Dermis blood vessel endothelial cell (primary cell): Measurements from ENCODE around the gene FGFR4. TPM values are rescaled to one million over a fixed set of nuclear protein-coding genes. Genes with fewer than 3 reads are reported as not detected.
A peak's percentile ranks its signal among the peaks of the same experiment; 100 is the strongest.

Experiments used
- DNase-seq: peaks from one replicate; pipeline ENCODE4 v3.0.0; 2010
- total RNA-seq: library from RNA; depleted of rRNA; stranded (reverse); fragments of >200 nt; gene quantifications from 2 replicates; pipeline ENCODE4 v1.2.3, GENCODE V29; 2014

The FGFR4 gene
- total RNA-seq, 1 donor from 2014 or later = 2.6 TPM

DNA sequence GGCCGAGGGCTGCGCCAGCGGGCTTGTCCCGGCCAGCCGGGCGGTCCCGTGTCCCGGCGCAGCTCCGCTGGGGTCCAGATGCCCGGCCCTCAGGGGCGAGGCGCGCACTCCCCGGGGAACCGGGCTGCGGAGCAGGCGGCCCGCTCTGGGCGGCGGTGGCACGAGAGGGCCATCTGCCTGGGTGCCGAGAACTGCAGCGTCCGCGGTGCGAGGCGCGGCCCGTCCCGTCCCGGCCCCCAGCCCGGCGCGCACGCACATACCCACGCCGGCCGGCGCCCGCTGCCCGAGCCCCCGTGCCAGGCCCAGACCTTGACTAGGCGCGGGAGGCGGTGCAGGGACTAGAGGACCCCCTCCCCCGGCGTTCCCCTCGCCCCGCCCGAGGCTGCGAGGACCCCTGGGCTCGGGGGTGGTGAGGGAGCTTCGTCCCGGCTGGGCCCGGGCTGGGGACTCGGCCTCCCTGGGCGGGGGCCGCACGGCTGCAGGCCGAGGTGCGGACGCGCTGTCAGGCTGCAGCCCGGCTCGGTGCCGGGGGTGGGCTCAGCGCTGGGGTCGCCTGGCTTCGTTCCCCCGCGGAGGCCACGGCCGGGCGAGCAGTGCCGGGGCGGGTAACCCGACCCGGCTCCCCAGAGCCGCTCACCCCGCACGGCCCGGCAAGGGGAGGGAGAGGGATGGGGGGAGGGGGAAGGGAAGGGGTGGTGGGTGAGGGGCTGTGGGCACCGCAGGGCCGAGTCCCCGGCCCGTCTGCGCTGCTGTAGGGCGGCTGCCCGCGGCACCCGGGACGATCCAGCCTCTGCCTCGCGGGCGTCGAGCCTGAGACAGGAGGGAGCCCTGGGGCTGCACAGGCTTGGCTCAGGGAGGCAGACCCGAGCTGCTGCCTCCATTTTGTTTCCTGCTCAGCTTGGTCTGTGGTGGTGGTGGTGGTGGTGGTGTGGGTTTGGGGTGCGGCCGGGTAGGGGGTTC, 45.7 kb downstream of the FGFR4 start:
- peak; percentile 34 for DNase-seq

DNA sequence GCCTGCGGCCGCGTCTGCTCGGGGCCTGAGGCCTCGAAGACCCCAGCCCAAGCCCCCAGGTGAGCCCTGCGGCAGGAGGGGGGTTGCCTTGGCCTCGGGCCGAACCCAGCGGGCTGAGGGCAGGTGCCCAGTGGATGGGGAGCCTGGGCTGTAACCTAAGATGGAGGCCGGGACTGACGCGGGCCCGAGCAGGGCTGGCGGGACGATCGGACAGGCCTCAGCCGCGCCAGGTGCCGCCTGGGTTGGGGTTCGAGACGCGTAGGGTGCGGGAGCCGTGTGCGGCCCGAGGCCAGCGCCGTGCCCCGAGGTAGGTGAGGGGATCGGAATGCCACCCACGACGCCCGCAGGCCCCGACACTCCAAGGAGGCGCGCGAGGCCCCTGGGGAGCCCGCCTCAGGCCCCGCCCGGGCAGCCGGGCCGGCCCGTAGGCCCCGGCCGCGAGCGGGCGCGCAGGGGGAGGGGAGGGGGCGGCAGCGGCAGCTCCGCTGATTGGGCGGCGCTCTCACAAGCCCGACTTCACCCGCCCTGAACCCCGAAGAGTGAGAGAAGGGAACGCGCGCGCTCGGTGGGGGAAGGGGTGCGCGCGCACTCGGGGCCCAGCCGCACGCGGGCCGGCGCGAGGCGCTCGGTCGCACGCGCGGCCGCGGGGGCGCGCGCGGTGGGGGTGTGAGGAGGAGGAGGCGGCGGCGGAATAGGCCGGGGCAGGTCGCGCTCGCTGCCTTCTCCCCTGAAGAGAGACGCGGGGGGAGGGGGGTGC, 46.6 kb downstream of the FGFR4 start, which contains the start of gene NSD1:
Gene NSD1, plus strand, starts transcription at position 678 of the 757 bp plus-strand sequence. CDS start 1,331 bp downstream, outside the sequence.
- peak; percentile 88 for DNase-seq

DNA sequence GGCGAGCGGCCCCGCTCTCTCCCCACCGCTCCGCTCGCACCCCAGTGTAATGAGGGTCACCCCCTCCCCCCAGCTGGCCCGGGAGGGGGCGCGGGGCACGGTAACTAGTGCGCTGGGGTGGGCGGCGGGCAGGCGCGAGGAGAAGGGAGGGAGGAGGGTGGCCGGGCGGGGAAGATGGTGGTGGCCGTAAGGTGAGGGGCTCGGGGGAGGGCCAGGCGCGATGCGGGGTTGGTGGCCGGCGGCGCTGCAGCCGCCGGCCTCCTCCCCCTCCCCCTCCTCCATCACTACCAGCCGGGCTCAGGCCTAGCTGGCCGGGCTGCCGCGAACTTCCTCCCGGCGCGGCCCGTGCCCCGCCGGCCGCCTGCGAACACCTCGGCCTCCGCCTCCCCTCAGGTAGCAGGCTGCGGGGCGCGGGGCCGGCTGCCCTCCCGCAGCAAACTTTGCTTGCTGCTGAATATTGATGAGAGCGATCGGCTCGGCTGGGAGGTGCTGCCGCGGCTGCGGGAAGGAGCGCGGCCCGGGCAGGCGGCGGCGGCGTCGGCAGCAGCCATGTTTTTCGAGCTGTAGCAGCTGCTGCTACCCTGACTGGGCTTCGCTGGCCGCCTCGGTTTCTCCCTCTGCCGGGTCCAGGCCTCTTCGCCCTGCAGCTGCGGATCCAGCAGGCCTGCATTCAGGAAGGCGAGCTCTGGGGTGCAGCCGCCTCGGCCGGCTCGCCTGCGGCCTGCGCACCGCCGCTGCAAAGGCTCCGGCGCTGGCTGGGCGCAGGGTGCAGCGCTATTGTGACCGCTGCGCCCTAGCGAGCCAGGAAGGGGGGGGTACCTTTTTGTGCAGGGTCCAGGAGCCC, 47.4 kb downstream of the FGFR4 start:
- peak; percentile 62 for DNase-seq

DNA sequence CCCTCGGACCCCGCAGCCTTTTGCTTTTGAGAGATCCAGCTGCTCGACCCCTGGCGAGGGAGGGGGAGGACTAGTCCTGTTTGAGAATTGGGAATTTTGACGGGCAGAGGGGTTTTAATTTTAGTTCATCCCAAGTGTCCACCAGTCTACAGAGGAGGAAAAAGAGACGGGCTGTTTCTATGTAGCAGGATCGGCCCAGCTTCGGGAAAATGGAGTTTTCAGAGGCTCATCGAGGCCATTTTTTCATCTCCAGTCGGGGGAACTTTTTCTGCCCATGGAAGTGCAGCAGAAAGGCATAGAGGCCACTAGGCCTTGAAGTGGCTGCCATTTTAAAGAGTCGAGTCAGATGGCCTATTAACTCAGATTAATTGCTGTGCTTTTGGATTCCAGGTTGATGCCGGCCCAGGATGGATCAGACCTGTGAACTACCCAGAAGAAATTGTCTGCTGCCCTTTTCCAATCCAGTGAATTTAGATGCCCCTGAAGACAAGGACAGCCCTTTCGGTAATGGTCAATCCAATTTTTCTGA, 48.0 kb downstream of the FGFR4 start:
- DNase-seq = no peak

DNA sequence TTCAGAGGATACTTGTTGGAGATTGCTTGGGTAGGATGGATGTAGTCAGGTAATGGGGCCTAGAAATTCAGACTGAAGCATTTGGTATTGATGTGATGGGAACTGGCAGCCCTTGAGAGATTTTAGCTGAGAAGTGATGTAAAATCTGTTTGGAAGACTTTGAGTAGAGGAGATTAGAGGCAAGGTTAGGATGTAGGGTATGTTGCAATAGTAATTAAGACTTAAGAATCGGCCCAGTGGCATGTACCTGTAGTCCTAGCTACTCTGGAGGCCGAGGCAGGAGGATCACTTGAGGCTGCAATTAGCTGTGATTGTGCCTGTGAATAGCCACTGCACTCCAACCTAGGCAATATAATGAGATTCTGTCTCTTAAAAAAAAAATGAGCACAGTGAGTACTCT, 53.6 kb downstream of the FGFR4 start:
- no peak for DNase-seq

DNA sequence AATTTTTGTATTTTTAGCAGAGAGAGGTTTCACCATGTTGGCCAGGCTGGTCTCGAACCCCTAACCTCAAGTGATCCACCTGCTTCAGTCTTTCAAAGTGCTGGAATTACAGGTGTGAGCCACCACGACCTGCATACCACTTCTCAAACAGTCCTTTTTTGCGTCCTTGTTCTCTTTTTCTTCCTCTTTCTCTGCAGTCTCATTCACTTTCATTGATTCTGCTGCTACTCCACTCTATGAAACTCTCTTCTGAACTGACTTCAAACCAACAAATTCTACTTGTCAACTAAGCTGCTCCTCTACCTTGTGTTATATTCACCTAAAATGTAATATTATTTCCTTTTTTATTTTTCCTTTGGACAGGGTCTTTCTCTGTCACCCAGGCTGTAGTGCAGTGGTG, 54.8 kb downstream of the FGFR4 start:
- DNase-seq = no peak

DNA sequence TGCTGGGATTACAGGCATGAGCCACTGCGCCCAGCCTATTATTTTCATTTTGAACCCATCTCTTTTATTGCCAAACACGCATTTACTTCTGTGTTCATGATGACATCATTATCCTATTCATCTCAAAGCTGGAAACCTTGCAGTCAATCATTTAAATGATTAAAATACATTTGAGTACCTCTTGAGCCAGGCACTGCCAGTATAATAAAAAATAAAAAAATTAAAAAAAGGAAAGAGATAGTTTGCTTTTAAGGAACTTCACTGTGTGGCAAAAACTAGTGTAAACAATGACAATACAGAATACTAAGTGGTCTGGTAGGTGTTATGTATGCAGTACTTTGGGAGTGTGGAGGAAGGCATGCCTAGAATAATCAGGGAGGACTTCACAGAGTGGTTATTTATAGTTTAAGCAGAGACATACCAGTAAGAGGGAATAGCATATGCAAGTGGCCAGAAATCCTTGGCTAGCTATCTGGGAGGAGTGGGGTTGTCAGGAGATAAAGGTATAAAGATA, 55.4 kb downstream of the FGFR4 start:
- DNase-seq = no peak

DNA sequence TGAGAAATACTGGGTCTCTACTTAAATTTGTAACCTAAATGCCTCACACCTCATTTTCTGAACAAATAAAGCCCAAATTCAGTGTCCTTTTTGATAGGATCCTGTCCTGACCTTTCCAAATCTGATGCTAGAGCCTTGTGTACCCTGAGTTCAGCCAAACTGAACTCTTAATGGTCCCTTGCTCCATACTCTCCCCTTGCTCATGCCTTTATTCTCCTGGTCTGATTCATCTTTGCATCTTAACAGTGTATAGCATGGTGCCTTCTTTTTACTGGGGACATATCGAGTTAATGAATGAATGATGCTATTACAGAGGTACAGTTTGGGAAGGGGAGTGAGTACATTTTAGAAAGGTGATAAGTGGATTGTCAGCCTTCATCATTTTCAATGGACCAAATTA, 56.1 kb downstream of the FGFR4 start:
- DNase-seq = no peak

DNA sequence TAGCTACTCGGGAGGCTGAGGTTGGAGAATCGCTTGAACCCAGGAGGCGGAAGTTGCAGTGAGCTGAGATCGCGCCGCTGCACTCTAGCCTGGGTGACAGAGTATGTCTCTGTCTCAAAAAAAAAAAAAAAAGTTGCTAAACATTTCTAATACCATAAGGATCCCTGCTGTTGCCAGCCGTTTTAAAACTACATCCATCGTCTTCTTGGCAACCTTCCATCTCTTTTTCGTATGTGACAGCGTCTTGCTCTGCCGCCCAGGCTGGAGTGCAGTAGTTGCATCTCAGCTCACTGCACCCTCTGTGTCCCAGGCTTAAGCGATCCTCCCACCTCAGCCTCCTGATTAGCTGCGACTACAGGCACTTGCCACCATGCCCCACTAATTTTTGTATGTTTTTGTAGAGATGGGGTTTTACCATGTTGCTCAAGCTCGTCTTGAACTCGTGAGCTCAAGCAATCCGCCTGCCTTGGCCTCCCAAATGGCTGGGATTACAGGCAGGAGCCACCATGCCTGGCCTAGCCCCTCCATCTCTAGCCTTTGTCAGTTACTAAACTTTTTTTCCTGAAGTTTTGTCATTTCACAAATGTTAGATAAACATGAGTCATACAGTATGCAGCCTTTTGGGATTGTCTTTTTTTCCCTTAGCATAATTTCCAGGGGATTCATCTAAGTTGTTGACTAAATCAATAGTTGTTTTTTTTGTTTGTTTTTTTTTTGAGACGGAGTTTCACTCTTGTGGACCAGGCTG, 60.4 kb downstream of the FGFR4 start:
- no peak for DNase-seq

Other genes starting within 250 kb of the FGFR4 start
- not detected in 2 replicates for gene HK3, start 187.6 kb upstream of the FGFR4 start, total RNA-seq
- 61.8 and 73.5 TPM in 2 replicates for gene UIMC1, start 80.1 kb upstream of the FGFR4 start, total RNA-seq
- gene ZNF346, start 64.2 kb upstream of the FGFR4 start, total RNA-seq = 24.8 and 28.1 TPM in 2 replicates
- 48.7 and 64.7 TPM in 2 replicates for gene NSD1, start 46.9 kb downstream of the FGFR4 start, total RNA-seq
- gene RAB24, start 216.8 kb downstream of the FGFR4 start, total RNA-seq = 12.8 and 20.8 TPM in 2 replicates
- gene PRELID1, start 216.9 kb downstream of the FGFR4 start, total RNA-seq = 125 and 161 TPM in 2 replicates
- 20.9 and 38.5 TPM in 2 replicates for gene MXD3, start 225.0 kb downstream of the FGFR4 start, total RNA-seq